ENCODE data around the gene GAREM2.
A peak's percentile ranks its signal among the peaks of the same experiment; 100 is the strongest.

Gene GAREM2

GRCh38 chr2:26223018-26223417, 50.1 kb downstream of the GAREM2 start:
- TF ChIP-seq CTCF (IDR thresholded peaks at IDR 0.05; ENCODE audit: low read depth, low read length) (no peak), POLR2A (IDR thresholded peaks at IDR 0.05; ENCODE audit: extremely low read depth, insufficient read length) (no peak), MYC (IDR thresholded peaks at IDR 0.05; ENCODE audit: low read depth, low read length) (no peak), MAX (IDR thresholded peaks at IDR 0.05; ENCODE audit: low read depth, low read length) (no peak)
- no peak for DNase-seq (ENCODE audit: low read depth)
- H3K4me3 ChIP-seq (ENCODE audit: low read depth, low read length) = no peak overlapping the region

GRCh38 chr2:26224095-26224494, 51.2 kb downstream of the GAREM2 start:
- TF ChIP-seq CTCF (IDR thresholded peaks at IDR 0.05; ENCODE audit: low read depth, low read length) (no peak), MYC (IDR thresholded peaks at IDR 0.05; ENCODE audit: low read depth, low read length) (no peak), MAX (IDR thresholded peaks at IDR 0.05; ENCODE audit: low read depth, low read length) (no peak)
- no peak for DNase-seq (ENCODE audit: low read depth)
- no peak overlapping the region for H3K4me3 ChIP-seq (ENCODE audit: low read depth, low read length)

- no peak for DNase-seq (ENCODE audit: low read depth)
- H3K4me3 ChIP-seq (ENCODE audit: low read depth, low read length) = no peak overlapping the region
- no peak for TF ChIP-seq POLR2A (IDR thresholded peaks at IDR 0.05; ENCODE audit: extremely low read depth, insufficient read length)
Observed at GRCh38 chr2:26229595-26229994, 56.7 kb downstream of the GAREM2 start.

GRCh38 chr2:26230806-26231205, 57.9 kb downstream of the GAREM2 start:
- TF ChIP-seq CTCF (IDR thresholded peaks at IDR 0.05; ENCODE audit: low read depth, low read length) (no peak), POLR2A (IDR thresholded peaks at IDR 0.05; ENCODE audit: extremely low read depth, insufficient read length) (no peak), MYC (IDR thresholded peaks at IDR 0.05; ENCODE audit: low read depth, low read length) (no peak), MAX (IDR thresholded peaks at IDR 0.05; ENCODE audit: low read depth, low read length) (no peak)
- no peak for DNase-seq (ENCODE audit: low read depth)
- no peak overlapping the region for H3K4me3 ChIP-seq (ENCODE audit: low read depth, low read length)

- H3K4me3 ChIP-seq (ENCODE audit: low read depth, low read length) = no peak overlapping the region
- peak; percentile 15 for DNase-seq (ENCODE audit: low read depth)
- TF ChIP-seq CTCF (IDR thresholded peaks at IDR 0.05; ENCODE audit: low read depth, low read length) = no peak
- no peak for TF ChIP-seq MYC (IDR thresholded peaks at IDR 0.05; ENCODE audit: low read depth, low read length)
- TF ChIP-seq POLR2A (IDR thresholded peaks at IDR 0.05; ENCODE audit: extremely low read depth, insufficient read length) = no peak
- no peak for TF ChIP-seq MAX (IDR thresholded peaks at IDR 0.05; ENCODE audit: low read depth, low read length)
Observed at GRCh38 chr2:26235089-26235488, 62.2 kb downstream of the GAREM2 start.

GRCh38 chr2:26237868-26238267, 65.0 kb downstream of the GAREM2 start:
- no peak for TF ChIP-seq MYC (IDR thresholded peaks at IDR 0.05; ENCODE audit: low read depth, low read length)
- TF ChIP-seq CTCF (IDR thresholded peaks at IDR 0.05; ENCODE audit: low read depth, low read length) = no peak
- no peak for TF ChIP-seq MAX (IDR thresholded peaks at IDR 0.05; ENCODE audit: low read depth, low read length)
- TF ChIP-seq POLR2A (IDR thresholded peaks at IDR 0.05; ENCODE audit: extremely low read depth, insufficient read length) = no peak
- H3K4me3 ChIP-seq (ENCODE audit: low read depth, low read length) = no peak overlapping the region
- DNase-seq (ENCODE audit: low read depth) = no peak

Data from NB4 (cell line).